Memory B cell (primary cell): ENCODE measurements around the gene PTK6.

Experiments
- ATAC-seq: fragments of 150-1000 bp; cut with Tn5 transposase; 2 replicates; pipeline ENCODE4 v1.10.0; 2021; ENCODE audit warnings: low read depth, mild to moderate bottlenecking, moderate library complexity
- DNase-seq, 2 donors: peaks; one replicate each; pipeline ENCODE4 v3.0.0; 2022; ENCODE audit warnings: low spot score in 2 of 2
- H3K27ac Mint-ChIP-seq: one replicate; pipeline ENCODE4 v1.8.0; 2022; ENCODE audit warnings: mild to moderate bottlenecking, moderate library complexity, mixed read lengths
- H3K27me3 Mint-ChIP-seq: one replicate; pipeline ENCODE4 v1.8.0; 2022; ENCODE audit warnings: mixed read lengths
- H3K36me3 Mint-ChIP-seq: one replicate; pipeline ENCODE4 v1.8.0; 2022; ENCODE audit warnings: mild to moderate bottlenecking, mixed read lengths
- H3K4me1 Mint-ChIP-seq: one replicate; pipeline ENCODE4 v1.8.0; 2022; ENCODE audit warnings: mixed read lengths
- H3K4me3 Mint-ChIP-seq: one replicate; pipeline ENCODE4 v1.8.0; 2022; ENCODE audit warnings: mild to moderate bottlenecking, moderate library complexity, mixed read lengths
- H3K9me3 Mint-ChIP-seq: one replicate; pipeline ENCODE4 v1.8.0; 2022; ENCODE audit warnings: mixed read lengths

Gene PTK6

GRCh38 chr20:63500902-63501817 lies 36.0 kb downstream of the PTK6 start:
- ATAC-seq = no peak

GRCh38 chr20:63500151-63500901 lies 36.9 kb downstream of the PTK6 start:
- Mint-ChIP-seq H3K27me3 (peaks cover 9% of the 10 kb centered on the region), H3K4me1 (peaks cover 2% of the 10 kb centered on the region), H3K27ac (no peak overlapping the region), H3K36me3 (peaks cover 2% of the 10 kb centered on the region), H3K4me3 (peak overlapping the region; percentile 32), H3K9me3 (peaks cover 4% of the 10 kb centered on the region)
- DNase-seq (no peak), ATAC-seq (no peak)

More at GRCh38 chr20:63500902-63501817, 36.0 kb downstream of the PTK6 start:
- H3K27me3 Mint-ChIP-seq = peaks cover 9% of the 10 kb centered on the region
- no peak overlapping the region for H3K27ac Mint-ChIP-seq
- H3K36me3 Mint-ChIP-seq = peaks cover 2% of the 10 kb centered on the region
- peaks cover 2% of the 10 kb centered on the region for H3K4me1 Mint-ChIP-seq
- no peak overlapping the region for H3K4me3 Mint-ChIP-seq
- DNase-seq = no peak
- peaks cover 4% of the 10 kb centered on the region for H3K9me3 Mint-ChIP-seq

- DNase-seq = peak in 1 of 2 donors; percentile 49
Measured at GRCh38 chr20:63499338-63499969, 37.7 kb downstream of the PTK6 start.

GRCh38 chr20:63498960-63499337 lies 38.2 kb downstream of the PTK6 start, which contains the start of gene EEF1A2:
Gene EEF1A2 (minus strand): TSS chr20:63499083. CDS start chr20:63497763, 1,320 bp downstream.
- no peak within 1 kb of the TSS for H3K27ac Mint-ChIP-seq
- peaks cover 2% of the 10 kb centered on the region for H3K4me1 Mint-ChIP-seq
- H3K27me3 Mint-ChIP-seq = peaks cover 6% of the 10 kb centered on the region
- no peaks in the 10 kb centered on the region for H3K36me3 Mint-ChIP-seq
- DNase-seq = peak; percentile 49 to 65
- ATAC-seq = peak; percentile 80
- H3K9me3 Mint-ChIP-seq = no peaks in the 10 kb centered on the region
- peak within 1 kb of the TSS; percentile 73 for H3K4me3 Mint-ChIP-seq

More at GRCh38 chr20:63499338-63499969, 37.7 kb downstream of the PTK6 start:
- Mint-ChIP-seq H3K9me3 (peaks cover 1% of the 10 kb centered on the region), H3K4me3 (no peak overlapping the region), H3K27ac (no peak overlapping the region), H3K27me3 (peaks cover 6% of the 10 kb centered on the region), H3K4me1 (peaks cover 2% of the 10 kb centered on the region), H3K36me3 (no peaks in the 10 kb centered on the region)
- peak; percentile 29 for ATAC-seq

GRCh38 chr20:63497946-63498935 lies 38.9 kb downstream of the PTK6 start:
- Mint-ChIP-seq H3K27ac (no peak overlapping the region), H3K4me3 (peak overlapping the region; percentile 73), H3K4me1 (peaks cover 2% of the 10 kb centered on the region), H3K9me3 (no peaks in the 10 kb centered on the region), H3K36me3 (no peaks in the 10 kb centered on the region), H3K27me3 (peaks cover 6% of the 10 kb centered on the region)
- DNase-seq (no peak), ATAC-seq (no peak)

- H3K4me3 Mint-ChIP-seq = peak overlapping the region; percentile 17
- no peaks in the 10 kb centered on the region for H3K36me3 Mint-ChIP-seq
- H3K4me1 Mint-ChIP-seq = peaks cover 2% of the 10 kb centered on the region
- ATAC-seq (no peak), DNase-seq (no peak)
- no peak overlapping the region for H3K27ac Mint-ChIP-seq
- peaks cover 10% of the 10 kb centered on the region for H3K27me3 Mint-ChIP-seq
- H3K9me3 Mint-ChIP-seq = peaks cover 4% of the 10 kb centered on the region
Measured at GRCh38 chr20:63497138-63497945, 39.8 kb downstream of the PTK6 start.

- H3K4me3 Mint-ChIP-seq = peak overlapping the region; percentile 17
Measured at GRCh38 chr20:63496596-63497120, 40.5 kb downstream of the PTK6 start.

GRCh38 chr20:63495741-63496595 lies 41.2 kb downstream of the PTK6 start:
- ATAC-seq = peak; percentile 61
- H3K4me3 Mint-ChIP-seq = peak overlapping the region; percentile 41
- H3K27ac Mint-ChIP-seq = no peak overlapping the region
- H3K36me3 Mint-ChIP-seq = peaks cover 6% of the 10 kb centered on the region
- peaks cover 18% of the 10 kb centered on the region for H3K27me3 Mint-ChIP-seq
- peaks cover 13% of the 10 kb centered on the region for H3K9me3 Mint-ChIP-seq
- H3K4me1 Mint-ChIP-seq = peaks cover 2% of the 10 kb centered on the region
- peak; percentile 74 to 78 for DNase-seq

More at GRCh38 chr20:63496596-63497120, 40.5 kb downstream of the PTK6 start:
- ATAC-seq = no peak
- DNase-seq = no peak
- Mint-ChIP-seq H3K4me1 (peaks cover 2% of the 10 kb centered on the region), H3K36me3 (peaks cover 3% of the 10 kb centered on the region), H3K27me3 (peaks cover 16% of the 10 kb centered on the region), H3K9me3 (peaks cover 11% of the 10 kb centered on the region), H3K27ac (no peak overlapping the region)

GRCh38 chr20:63495167-63495720 lies 41.9 kb downstream of the PTK6 start:
- H3K27me3 Mint-ChIP-seq = peaks cover 18% of the 10 kb centered on the region
- H3K36me3 Mint-ChIP-seq = peaks cover 6% of the 10 kb centered on the region
- ATAC-seq = no peak
- H3K4me1 Mint-ChIP-seq = peaks cover 2% of the 10 kb centered on the region
- DNase-seq = no peak
- peaks cover 13% of the 10 kb centered on the region for H3K9me3 Mint-ChIP-seq
- H3K27ac Mint-ChIP-seq = no peak overlapping the region
- no peak overlapping the region for H3K4me3 Mint-ChIP-seq

GRCh38 chr20:63494420-63495166 lies 42.6 kb downstream of the PTK6 start:
- no peak overlapping the region for H3K27ac Mint-ChIP-seq
- peaks cover 6% of the 10 kb centered on the region for H3K36me3 Mint-ChIP-seq
- ATAC-seq = no peak
- no peak overlapping the region for H3K4me3 Mint-ChIP-seq
- H3K9me3 Mint-ChIP-seq = peaks cover 13% of the 10 kb centered on the region
- no peak for DNase-seq
- H3K27me3 Mint-ChIP-seq = peaks cover 18% of the 10 kb centered on the region
- peaks cover 2% of the 10 kb centered on the region for H3K4me1 Mint-ChIP-seq

GRCh38 chr20:63494084-63494419 lies 43.1 kb downstream of the PTK6 start:
- no peak overlapping the region for H3K4me3 Mint-ChIP-seq
- ATAC-seq = no peak

More at GRCh38 chr20:63494084-63494419, 43.1 kb downstream of the PTK6 start:
- peaks cover 2% of the 10 kb centered on the region for H3K4me1 Mint-ChIP-seq
- peaks cover 18% of the 10 kb centered on the region for H3K27me3 Mint-ChIP-seq
- no peak overlapping the region for H3K27ac Mint-ChIP-seq
- H3K36me3 Mint-ChIP-seq = peaks cover 6% of the 10 kb centered on the region
- DNase-seq = no peak
- H3K9me3 Mint-ChIP-seq = peaks cover 13% of the 10 kb centered on the region
